Stimulated activated CD8-positive, alpha-beta memory T cell treated with anti-CD3 and anti-CD28 coated beads, Interleukin-2, amount 100 ng/mL, for 1 hour (primary cell): ENCODE data around the gene RIN3.

Source experiments
- DNase-seq, 2 donors: peaks; one replicate each; pipeline ENCODE4 v3.0.0-alpha.2; 2020; ENCODE audit warnings: low read depth in 2 of 2

RIN3 gene

GRCh38 chr14:92649934-92650545, 136.5 kb downstream of the RIN3 start:
- DNase-seq, result no peak

GRCh38 chr14:92650581-92651105, 137.1 kb downstream of the RIN3 start:
- no peak for DNase-seq

GRCh38 chr14:92651106-92651757, 137.7 kb downstream of the RIN3 start:
- peak; percentile 62 to 65 for DNase-seq

- no peak for DNase-seq
These were observed 138.3 kb downstream of the RIN3 start for GRCh38 chr14:92651758-92652406.

GRCh38 chr14:92652413-92653151, 139.0 kb downstream of the RIN3 start:
- DNase-seq, result no peak

- no peak for DNase-seq
These were observed 139.6 kb downstream of the RIN3 start for GRCh38 chr14:92653162-92653651.

- no peak for DNase-seq
These were observed 140.8 kb downstream of the RIN3 start for GRCh38 chr14:92654239-92654901.

GRCh38 chr14:92655419-92656201, 142.0 kb downstream of the RIN3 start:
- DNase-seq, result no peak

- DNase-seq, result no peak
These were observed 142.9 kb downstream of the RIN3 start for GRCh38 chr14:92656306-92657081.

- DNase-seq, result no peak
These were observed 144.0 kb downstream of the RIN3 start for GRCh38 chr14:92657457-92658142.

GRCh38 chr14:92658160-92658559, 144.6 kb downstream of the RIN3 start:
- no peak for DNase-seq

- DNase-seq, result no peak
These were observed 145.1 kb downstream of the RIN3 start for GRCh38 chr14:92658684-92659083.

- DNase-seq, result no peak
These were observed 146.4 kb downstream of the RIN3 start for GRCh38 chr14:92659765-92660561.

- DNase-seq, result no peak
These were observed 147.0 kb downstream of the RIN3 start for GRCh38 chr14:92660571-92660970.

- DNase-seq, result no peak
These were observed 149.5 kb downstream of the RIN3 start for GRCh38 chr14:92663049-92663448.

GRCh38 chr14:92665661-92666110, 152.1 kb downstream of the RIN3 start:
- DNase-seq, result no peak

GRCh38 chr14:92666251-92666650, 152.7 kb downstream of the RIN3 start:
- DNase-seq, result no peak

GRCh38 chr14:92668276-92668973, 154.8 kb downstream of the RIN3 start:
- no peak for DNase-seq
